Stimulated activated effector memory CD8-positive, alpha-beta T cell treated with anti-CD3 and anti-CD28 coated beads, Interleukin-12 subunit alpha, Interleukin-12 subunit beta, amount 100 ng/mL, for 72 hours (primary cell): ENCODE results near the gene KDM2B.

Experiments used
- ATAC-seq: fragments of 150-1000 bp; cut with Tn5 transposase; 2 replicates; pipeline ENCODE4 v1.10.0; 2021
- DNase-seq, 2 donors: peaks; one replicate each; pipeline ENCODE4 v3.0.0; 2021 to 2022; ENCODE audit warnings: low spot score in 2 of 2
- H3K27ac Mint-ChIP-seq: one replicate; pipeline ENCODE4 v1.8.0; 2022; ENCODE audit warnings: mild to moderate bottlenecking, mixed read lengths
- H3K36me3 Mint-ChIP-seq: one replicate; pipeline ENCODE4 v1.8.0; 2022; ENCODE audit warnings: mild to moderate bottlenecking, mixed read lengths
- H3K4me1 Mint-ChIP-seq: one replicate; pipeline ENCODE4 v1.8.0; 2022; ENCODE audit warnings: mixed read lengths
- H3K4me3 Mint-ChIP-seq: one replicate; pipeline ENCODE4 v1.8.0; 2022; ENCODE audit warnings: mild to moderate bottlenecking, mixed read lengths
- H3K9me3 Mint-ChIP-seq: one replicate; pipeline ENCODE4 v1.8.0; 2022; ENCODE audit warnings: mixed read lengths

KDM2B gene

GRCh38 chr12:121580959-121581685 is at the start of gene KDM2B:
Gene KDM2B, minus strand, starts transcription at chr12:121581023. Its CDS starts 112 bp downstream, at chr12:121580911.
- Mint-ChIP-seq H3K4me1 (peaks cover 36% of the 10 kb centered on the region), H3K36me3 (peaks cover 9% of the 10 kb centered on the region), H3K4me3 (peak within 1 kb of the TSS; percentile 92), H3K9me3 (no peaks in the 10 kb centered on the region), H3K27ac (peak within 1 kb of the TSS; percentile 96)
- DNase-seq: no peak
- no peak for ATAC-seq

GRCh38 chr12:121628536-121628935 is 47.7 kb upstream of the KDM2B start:
- Mint-ChIP-seq H3K4me1 (peaks cover 71% of the 10 kb centered on the region), H3K9me3 (no peaks in the 10 kb centered on the region), H3K27ac (peak overlapping the region; percentile 95), H3K36me3 (peaks cover 66% of the 10 kb centered on the region), H3K4me3 (peak overlapping the region; percentile 94)
- DNase-seq (no peak), ATAC-seq (no peak)

GRCh38 chr12:121628037-121628436 is 47.2 kb upstream of the KDM2B start:
- Mint-ChIP-seq H3K27ac (peak overlapping the region; percentile 95), H3K36me3 (peaks cover 64% of the 10 kb centered on the region), H3K4me3 (peak overlapping the region; percentile 94), H3K4me1 (peaks cover 67% of the 10 kb centered on the region), H3K9me3 (no peaks in the 10 kb centered on the region)
- ATAC-seq: no peak
- DNase-seq: no peak

GRCh38 chr12:121626853-121627640 is 46.2 kb upstream of the KDM2B start:
- peak overlapping the region; percentile 94 for H3K4me3 Mint-ChIP-seq
- peak overlapping the region; percentile 95 for H3K27ac Mint-ChIP-seq
- peaks cover 57% of the 10 kb centered on the region for H3K4me1 Mint-ChIP-seq
- H3K36me3 Mint-ChIP-seq: peaks cover 57% of the 10 kb centered on the region
- H3K9me3 Mint-ChIP-seq: no peaks in the 10 kb centered on the region
- ATAC-seq (peak; percentile 71), DNase-seq (peak; percentile 71 to 94)

- peak within 1 kb of the TSS; percentile 95 for H3K27ac Mint-ChIP-seq
- ATAC-seq (peak; percentile 79), DNase-seq (peak; percentile 98 to 99)
- H3K36me3 Mint-ChIP-seq: peaks cover 49% of the 10 kb centered on the region
- H3K4me3 Mint-ChIP-seq: peak within 1 kb of the TSS; percentile 94
- peaks cover 50% of the 10 kb centered on the region for H3K4me1 Mint-ChIP-seq
- no peaks in the 10 kb centered on the region for H3K9me3 Mint-ChIP-seq
Observed at GRCh38 chr12:121626087-121626852, 45.4 kb upstream of the KDM2B start, which contains the start of gene ORAI1. Gene ORAI1, plus strand, starts transcription at chr12:121626530.

GRCh38 chr12:121620333-121620891 is 39.6 kb upstream of the KDM2B start:
- DNase-seq: no peak
- Mint-ChIP-seq H3K36me3 (peaks cover under 1% of the 10 kb centered on the region), H3K4me3 (no peak overlapping the region), H3K9me3 (no peaks in the 10 kb centered on the region), H3K4me1 (peaks cover 12% of the 10 kb centered on the region), H3K27ac (no peak overlapping the region)
- ATAC-seq: no peak

- DNase-seq: no peak
- ATAC-seq: no peak
- no peaks in the 10 kb centered on the region for H3K9me3 Mint-ChIP-seq
- no peak overlapping the region for H3K27ac Mint-ChIP-seq
- H3K36me3 Mint-ChIP-seq: no peaks in the 10 kb centered on the region
- H3K4me1 Mint-ChIP-seq: peaks cover 17% of the 10 kb centered on the region
- H3K4me3 Mint-ChIP-seq: no peak overlapping the region
Observed at GRCh38 chr12:121618659-121619233, 37.9 kb upstream of the KDM2B start.

- Mint-ChIP-seq H3K4me3 (no peak overlapping the region), H3K36me3 (no peaks in the 10 kb centered on the region), H3K27ac (peak overlapping the region; percentile 69), H3K9me3 (no peaks in the 10 kb centered on the region), H3K4me1 (peaks cover 22% of the 10 kb centered on the region)
- no peak for DNase-seq
- ATAC-seq: peak; percentile 39
Observed at GRCh38 chr12:121614872-121615467, 34.1 kb upstream of the KDM2B start.

- no peak overlapping the region for H3K4me3 Mint-ChIP-seq
- H3K9me3 Mint-ChIP-seq: no peaks in the 10 kb centered on the region
- no peak for DNase-seq
- no peaks in the 10 kb centered on the region for H3K36me3 Mint-ChIP-seq
- H3K27ac Mint-ChIP-seq: no peak overlapping the region
- no peak for ATAC-seq
- peaks cover 18% of the 10 kb centered on the region for H3K4me1 Mint-ChIP-seq
Observed at GRCh38 chr12:121613462-121613861, 32.6 kb upstream of the KDM2B start.

- no peaks in the 10 kb centered on the region for H3K36me3 Mint-ChIP-seq
- no peak for DNase-seq
- peak overlapping the region; percentile 82 for H3K27ac Mint-ChIP-seq
Observed at GRCh38 chr12:121611306-121611705, 30.5 kb upstream of the KDM2B start.

GRCh38 chr12:121610239-121611149 is 29.7 kb upstream of the KDM2B start:
- Mint-ChIP-seq H3K27ac (peak overlapping the region; percentile 82), H3K9me3 (no peaks in the 10 kb centered on the region), H3K4me3 (no peak overlapping the region), H3K36me3 (no peaks in the 10 kb centered on the region), H3K4me1 (peaks cover 18% of the 10 kb centered on the region)
- DNase-seq: no peak
- no peak for ATAC-seq

More at GRCh38 chr12:121611306-121611705, 30.5 kb upstream of the KDM2B start:
- peaks cover 18% of the 10 kb centered on the region for H3K4me1 Mint-ChIP-seq
- H3K9me3 Mint-ChIP-seq: no peaks in the 10 kb centered on the region
- ATAC-seq: peak; percentile 56
- H3K4me3 Mint-ChIP-seq: no peak overlapping the region

GRCh38 chr12:121608301-121608700 is 27.5 kb upstream of the KDM2B start:
- Mint-ChIP-seq H3K36me3 (no peaks in the 10 kb centered on the region), H3K9me3 (no peaks in the 10 kb centered on the region), H3K27ac (no peak overlapping the region), H3K4me1 (peaks cover 6% of the 10 kb centered on the region), H3K4me3 (no peak overlapping the region)
- DNase-seq: no peak
- ATAC-seq: no peak

GRCh38 chr12:121603581-121603980 is 22.8 kb upstream of the KDM2B start:
- Mint-ChIP-seq H3K4me1 (no peaks in the 10 kb centered on the region), H3K27ac (no peak overlapping the region)

More at GRCh38 chr12:121603581-121603980, 22.8 kb upstream of the KDM2B start:
- no peaks in the 10 kb centered on the region for H3K9me3 Mint-ChIP-seq
- H3K36me3 Mint-ChIP-seq: no peaks in the 10 kb centered on the region
- no peak for ATAC-seq
- DNase-seq: no peak
- H3K4me3 Mint-ChIP-seq: no peak overlapping the region
